Activated naive CD8-positive, alpha-beta T cell (primary cell): ENCODE measurements around the gene GSN.

Source experiments
- H3K27ac Mint-ChIP-seq: one replicate; pipeline ENCODE4 v1.8.0; 2021; ENCODE audit warnings: mixed read lengths
- H3K27me3 Mint-ChIP-seq: one replicate; pipeline ENCODE4 v1.8.0; 2021; ENCODE audit warnings: mixed read lengths
- H3K36me3 Mint-ChIP-seq: one replicate; pipeline ENCODE4 v1.8.0; 2021; ENCODE audit warnings: mixed read lengths
- H3K4me1 Mint-ChIP-seq: one replicate; pipeline ENCODE4 v1.8.0; 2021; ENCODE audit warnings: low read depth, mixed read lengths
- H3K4me3 Mint-ChIP-seq: one replicate; pipeline ENCODE4 v1.8.0; 2021; ENCODE audit warnings: mild to moderate bottlenecking, mixed read lengths
- H3K9me3 Mint-ChIP-seq: one replicate; pipeline ENCODE4 v1.8.0; 2021; ENCODE audit warnings: low read depth, mixed read lengths

Gene GSN

DNA sequence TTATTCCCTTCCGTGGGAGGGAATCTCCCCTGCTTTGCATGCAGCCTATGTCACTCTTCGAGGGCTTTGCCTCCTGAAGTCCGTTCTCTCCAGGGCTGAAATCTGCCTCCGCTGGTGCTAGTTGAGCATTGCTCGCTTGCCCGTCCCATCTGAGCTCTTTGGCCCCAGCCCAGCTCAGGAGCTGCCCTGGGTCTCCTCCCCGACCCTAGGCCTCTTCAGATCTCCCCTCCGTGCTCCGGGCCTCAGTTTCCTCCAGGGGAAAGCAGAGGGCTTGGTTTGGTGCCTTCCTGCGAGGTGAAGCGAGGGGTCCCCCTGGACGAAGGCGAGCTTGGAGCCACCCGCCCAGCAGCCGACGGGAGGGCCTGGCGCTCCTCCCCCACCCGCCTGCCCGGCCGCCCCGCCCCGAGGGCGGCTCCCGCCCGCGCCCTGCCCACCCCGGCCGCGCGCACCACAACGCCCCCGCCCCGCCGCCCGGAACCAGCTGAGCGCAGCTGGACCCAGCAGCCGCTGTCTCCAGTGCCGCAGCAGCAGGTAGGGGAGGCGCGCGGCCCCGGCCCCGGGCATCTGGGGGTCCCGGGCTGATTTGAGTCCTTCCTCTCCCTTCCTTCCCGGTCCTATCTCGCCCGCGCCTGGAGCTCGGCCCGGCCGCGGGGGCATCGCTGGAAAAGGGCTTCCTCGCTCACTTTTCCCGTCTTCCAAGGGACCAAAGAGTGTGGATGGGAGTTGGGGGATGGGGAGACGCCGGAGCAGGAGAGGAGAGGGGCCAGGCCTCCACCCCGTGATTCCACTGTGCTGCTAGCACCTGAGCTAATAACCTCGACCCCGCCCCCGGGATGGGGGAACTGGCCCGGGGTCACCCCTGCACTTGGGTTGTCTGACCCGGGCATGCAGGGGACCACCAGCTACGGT, at the start of gene GSN:
Gene GSN (plus strand): TSS at position 474 of the 909 bp plus-strand sequence. CDS start 33,810 bp downstream, outside the sequence.
- H3K27ac Mint-ChIP-seq: no peak within 1 kb of the TSS

DNA sequence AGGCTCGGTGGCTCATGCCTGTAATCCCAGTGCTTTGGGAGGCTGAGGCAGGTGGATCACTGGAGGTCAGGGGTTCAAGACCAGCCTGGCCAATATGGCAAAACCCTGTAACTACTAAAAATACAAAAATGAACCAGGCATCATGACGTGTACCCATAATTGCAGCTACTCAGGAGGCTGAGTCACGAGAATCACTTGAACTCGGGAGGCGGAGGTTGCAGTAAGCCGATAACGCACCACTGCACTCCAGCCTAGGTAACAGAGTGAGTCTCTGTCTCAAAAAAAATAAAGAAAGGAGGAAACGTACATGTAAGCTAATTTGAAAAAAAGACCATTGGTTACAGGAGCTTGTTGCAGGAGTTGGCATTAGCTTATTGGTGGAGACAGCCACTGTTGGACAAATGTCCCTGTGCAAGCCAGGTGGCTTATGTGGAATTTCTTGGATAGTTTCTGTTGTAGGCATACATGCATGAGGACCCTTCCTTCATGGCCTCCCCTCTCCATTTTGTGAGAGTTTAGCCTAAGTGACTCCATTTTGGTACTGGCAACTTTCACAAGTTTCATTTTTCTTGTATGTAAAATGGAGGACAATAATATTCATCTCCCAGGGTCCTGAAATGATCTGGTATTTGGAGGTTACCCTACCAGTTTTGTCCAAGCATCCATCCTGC, 49.5 kb upstream of the GSN start:
- Mint-ChIP-seq H3K9me3 (no peaks in the 10 kb centered on the region), H3K27ac (no peak overlapping the region), H3K4me3 (no peak overlapping the region), H3K27me3 (no peaks in the 10 kb centered on the region), H3K36me3 (peaks cover 10% of the 10 kb centered on the region), H3K4me1 (no peaks in the 10 kb centered on the region)

More for the DNA sequence above, at the start of gene GSN:
- H3K4me1 Mint-ChIP-seq: peaks cover 15% of the 10 kb centered on the region
- no peaks in the 10 kb centered on the region for H3K9me3 Mint-ChIP-seq
- peak within 1 kb of the TSS; percentile 79 for H3K4me3 Mint-ChIP-seq
- H3K36me3 Mint-ChIP-seq: peaks cover 8% of the 10 kb centered on the region
- H3K27me3 Mint-ChIP-seq: peaks cover 1% of the 10 kb centered on the region

DNA sequence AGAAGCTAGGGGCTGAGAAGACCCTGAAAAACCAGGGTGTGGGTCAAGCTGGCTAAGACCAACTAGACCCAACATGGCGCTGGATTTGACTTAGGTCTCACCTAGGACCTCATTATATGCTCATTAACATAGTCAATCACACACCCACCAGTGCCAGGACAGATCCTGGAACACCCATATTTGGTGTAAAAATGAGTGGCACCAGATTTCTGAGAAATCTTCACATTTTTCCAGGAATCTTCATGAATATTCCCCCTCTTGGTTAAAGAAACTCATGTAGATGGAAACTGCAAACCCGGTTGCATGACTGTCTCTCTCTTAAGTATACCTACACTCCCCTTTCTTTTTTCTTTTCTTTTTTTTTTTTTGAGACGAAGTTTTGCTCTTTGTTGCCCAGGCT, 48.4 kb upstream of the GSN start:
- Mint-ChIP-seq H3K9me3 (no peaks in the 10 kb centered on the region), H3K27ac (no peak overlapping the region), H3K4me3 (no peak overlapping the region), H3K4me1 (no peaks in the 10 kb centered on the region), H3K27me3 (no peaks in the 10 kb centered on the region), H3K36me3 (peaks cover 10% of the 10 kb centered on the region)

DNA sequence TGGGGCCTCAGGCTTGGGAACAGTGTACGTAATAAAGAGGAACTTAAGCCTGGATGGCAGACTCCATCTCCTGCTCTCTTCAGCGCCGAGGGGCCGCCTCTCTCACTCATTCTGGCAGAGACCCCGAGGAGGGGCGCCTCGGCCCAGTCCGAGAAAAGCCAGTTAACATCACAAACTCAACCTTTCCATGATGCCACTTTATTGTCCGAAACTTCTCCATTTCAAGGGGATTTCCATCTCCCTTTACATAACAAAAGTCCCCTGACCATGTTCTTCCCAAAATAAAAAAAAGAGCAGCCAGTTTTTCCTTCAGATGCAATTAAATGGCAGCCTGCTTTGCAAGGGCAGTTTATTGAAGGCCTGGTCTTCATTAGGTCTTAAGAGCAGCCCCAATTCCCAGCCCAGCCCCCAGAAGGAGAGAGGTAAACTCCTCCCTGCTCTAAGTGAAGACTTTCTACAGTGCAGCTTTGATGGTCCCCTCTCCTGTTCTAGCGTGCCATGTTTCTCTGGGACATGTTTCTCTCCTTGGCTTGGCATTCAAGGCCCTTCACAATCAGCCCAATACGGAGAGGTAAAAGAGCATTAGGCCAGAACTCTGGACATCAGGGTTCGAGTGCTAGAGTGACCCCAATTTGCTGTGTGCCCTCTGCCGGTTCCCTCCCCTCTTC, 46.8 kb upstream of the GSN start:
- no peaks in the 10 kb centered on the region for H3K27me3 Mint-ChIP-seq
- H3K36me3 Mint-ChIP-seq: peaks cover 10% of the 10 kb centered on the region
- H3K27ac Mint-ChIP-seq: no peak overlapping the region

DNA sequence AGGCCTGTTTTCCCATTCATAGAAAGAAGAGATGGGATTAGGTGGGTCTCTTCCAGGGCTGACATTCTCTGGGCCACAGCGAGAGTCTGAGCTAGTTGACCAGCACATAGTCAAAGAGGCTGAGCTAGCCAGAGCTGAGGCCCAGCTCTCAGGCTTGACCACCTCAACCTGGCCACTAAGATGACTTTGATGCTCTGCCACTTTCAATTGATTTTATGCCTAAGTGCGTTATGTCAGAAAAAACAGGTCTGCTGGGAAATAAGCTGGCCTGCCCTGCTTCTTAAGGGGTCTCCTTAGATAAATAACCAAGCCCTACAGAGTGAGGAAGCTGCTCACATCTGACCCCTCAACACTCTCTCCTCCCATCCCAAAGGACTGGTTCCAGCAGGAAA, 46.3 kb upstream of the GSN start:
- H3K27ac Mint-ChIP-seq: no peak overlapping the region
- H3K36me3 Mint-ChIP-seq: peaks cover 10% of the 10 kb centered on the region
- no peaks in the 10 kb centered on the region for H3K4me1 Mint-ChIP-seq

More for the DNA sequence above, 46.8 kb upstream of the GSN start:
- Mint-ChIP-seq H3K9me3 (no peaks in the 10 kb centered on the region), H3K4me1 (no peaks in the 10 kb centered on the region), H3K4me3 (no peak overlapping the region)

DNA sequence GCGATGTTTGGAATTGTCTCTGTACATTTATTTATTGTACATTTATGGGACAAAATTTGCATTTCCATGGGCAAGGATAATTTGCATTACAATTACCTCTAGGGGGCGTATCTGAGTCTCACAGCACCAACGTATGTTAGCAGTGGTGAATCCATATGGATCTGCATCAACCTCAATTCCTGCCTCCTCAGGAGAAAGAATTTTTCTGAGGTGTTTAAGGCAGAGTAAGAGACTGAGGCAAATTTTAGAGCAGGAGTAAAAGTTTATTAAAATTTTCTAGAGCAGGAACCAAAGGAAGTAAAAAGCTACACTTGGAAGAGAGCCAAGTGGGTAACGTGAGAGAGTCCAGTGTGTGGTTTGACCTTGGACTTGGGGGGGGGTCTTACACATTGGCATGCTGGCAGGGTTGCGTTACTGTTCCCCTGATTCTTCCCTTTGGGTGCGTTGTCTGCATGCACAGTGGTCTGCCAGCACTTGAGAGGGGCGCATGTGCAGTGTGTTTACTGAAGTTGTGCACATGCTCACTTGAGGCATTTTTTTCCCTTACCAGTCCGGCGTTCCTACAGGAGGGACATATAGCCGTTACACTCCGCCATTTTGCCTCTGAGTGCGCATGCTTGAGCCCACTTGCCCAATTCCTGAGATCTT, 45.3 kb upstream of the GSN start:
- H3K9me3 Mint-ChIP-seq: no peaks in the 10 kb centered on the region
- no peak overlapping the region for H3K27ac Mint-ChIP-seq
- peaks cover 10% of the 10 kb centered on the region for H3K36me3 Mint-ChIP-seq
- H3K27me3 Mint-ChIP-seq: no peaks in the 10 kb centered on the region
- H3K4me1 Mint-ChIP-seq: no peaks in the 10 kb centered on the region
- H3K4me3 Mint-ChIP-seq: no peak overlapping the region

More for the DNA sequence above, 46.3 kb upstream of the GSN start:
- H3K27me3 Mint-ChIP-seq: no peaks in the 10 kb centered on the region
- H3K4me3 Mint-ChIP-seq: no peak overlapping the region
- no peaks in the 10 kb centered on the region for H3K9me3 Mint-ChIP-seq

DNA sequence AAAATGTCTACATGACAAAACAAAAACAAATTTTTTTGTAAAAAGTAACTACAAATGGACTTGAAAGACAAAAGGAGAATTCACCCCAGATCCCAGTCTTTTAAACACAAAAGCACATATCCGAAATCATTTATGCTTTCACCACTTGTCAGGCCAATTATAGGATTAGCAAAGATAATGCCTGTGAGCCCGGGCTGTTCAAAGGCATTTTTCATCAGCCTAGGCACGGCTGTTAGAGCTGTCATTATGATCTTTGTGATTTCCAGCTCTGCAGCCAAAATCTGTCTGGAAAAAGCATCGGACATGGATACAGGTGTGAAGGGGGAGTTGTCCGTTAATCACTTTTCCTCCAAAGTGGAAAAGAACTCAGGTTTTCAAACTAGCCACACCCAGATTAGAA, 42.7 kb upstream of the GSN start:
- Mint-ChIP-seq H3K27ac (no peak overlapping the region), H3K9me3 (no peaks in the 10 kb centered on the region), H3K4me3 (no peak overlapping the region), H3K36me3 (peaks cover 2% of the 10 kb centered on the region), H3K4me1 (no peaks in the 10 kb centered on the region), H3K27me3 (no peaks in the 10 kb centered on the region)

DNA sequence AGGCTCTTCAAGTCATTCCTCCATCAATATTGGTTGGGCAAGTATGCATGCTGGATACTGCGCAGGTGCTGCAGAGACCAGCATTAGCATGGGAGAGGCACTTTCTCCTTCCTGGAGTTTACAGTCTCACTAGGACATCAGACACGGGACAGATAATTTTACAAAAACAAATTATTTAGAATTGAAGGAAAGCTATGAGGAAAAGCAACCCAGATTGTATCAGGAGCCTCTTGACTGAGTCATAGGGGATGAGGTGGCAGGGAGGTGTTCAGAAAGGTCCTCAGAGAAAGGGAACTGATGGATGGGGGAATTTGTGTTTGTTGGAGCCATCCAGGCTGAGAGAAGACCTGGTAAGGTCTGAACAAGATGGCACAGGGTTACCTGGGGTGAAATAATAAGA, 41.8 kb upstream of the GSN start:
- Mint-ChIP-seq H3K27me3 (no peaks in the 10 kb centered on the region), H3K4me3 (no peak overlapping the region), H3K4me1 (no peaks in the 10 kb centered on the region), H3K36me3 (peaks cover 4% of the 10 kb centered on the region), H3K27ac (no peak overlapping the region), H3K9me3 (no peaks in the 10 kb centered on the region)

DNA sequence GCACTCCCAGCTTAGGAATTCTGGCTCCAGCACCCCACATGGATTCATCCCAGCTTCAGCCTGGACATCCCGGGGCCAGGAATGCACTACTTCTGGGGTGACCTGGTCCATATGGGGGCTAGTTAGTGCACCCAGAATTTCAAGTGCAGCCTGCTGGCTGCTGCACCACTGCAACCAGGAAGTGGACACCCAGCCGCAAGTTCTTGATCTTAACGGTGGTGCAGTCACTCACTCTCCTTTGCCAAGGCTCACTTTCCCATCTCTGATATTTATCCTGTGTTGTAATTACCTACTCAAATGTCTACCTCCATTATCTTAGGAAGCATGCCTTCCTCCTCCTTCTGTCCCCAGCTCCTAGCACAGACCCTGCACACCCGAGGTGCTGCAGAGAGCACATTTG, 40.1 kb upstream of the GSN start:
- no peak overlapping the region for H3K4me3 Mint-ChIP-seq
- H3K9me3 Mint-ChIP-seq: no peaks in the 10 kb centered on the region
- H3K27me3 Mint-ChIP-seq: no peaks in the 10 kb centered on the region
- peaks cover 11% of the 10 kb centered on the region for H3K36me3 Mint-ChIP-seq
- no peaks in the 10 kb centered on the region for H3K4me1 Mint-ChIP-seq
- no peak overlapping the region for H3K27ac Mint-ChIP-seq

DNA sequence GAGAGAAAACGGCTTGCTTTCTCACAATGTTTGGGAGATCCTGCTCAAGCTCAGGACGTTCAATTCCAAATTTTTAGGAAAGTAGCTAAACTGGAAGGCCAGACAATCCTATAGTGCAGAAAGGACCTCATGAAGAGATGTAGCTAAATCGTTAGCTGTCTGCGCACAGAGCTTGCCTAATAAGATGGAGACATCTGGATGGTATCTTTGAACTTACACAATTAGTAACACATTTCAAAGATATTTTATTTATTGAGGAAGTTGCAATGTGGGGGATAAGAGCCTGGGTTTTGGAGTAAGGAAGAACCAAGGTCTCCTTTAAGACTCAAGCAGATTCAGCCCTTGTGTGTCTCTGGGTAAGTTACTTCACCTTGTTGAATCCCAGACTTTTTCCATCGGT, 37.7 kb upstream of the GSN start:
- Mint-ChIP-seq H3K4me3 (no peak overlapping the region), H3K27ac (no peak overlapping the region), H3K9me3 (no peaks in the 10 kb centered on the region), H3K4me1 (no peaks in the 10 kb centered on the region), H3K36me3 (peaks cover 16% of the 10 kb centered on the region), H3K27me3 (no peaks in the 10 kb centered on the region)

DNA sequence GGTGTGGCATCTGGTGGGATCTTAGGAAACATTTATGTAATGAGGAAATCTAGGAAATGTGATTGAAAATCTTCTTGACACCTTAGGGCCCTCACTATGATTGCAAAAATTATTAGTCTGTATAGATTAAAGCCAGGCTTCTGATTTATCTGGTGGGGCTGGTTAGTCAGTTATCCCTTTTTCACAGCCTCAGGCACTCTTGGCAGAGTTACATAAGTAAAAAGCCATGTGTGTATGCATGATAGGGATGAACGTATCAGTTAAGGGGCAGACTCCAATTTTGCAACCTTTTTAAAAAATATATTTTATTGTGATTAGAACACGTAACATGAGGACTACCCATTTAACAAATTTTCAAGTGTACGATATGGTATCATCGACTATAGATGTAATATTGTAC, 35.7 kb upstream of the GSN start:
- H3K27me3 Mint-ChIP-seq: no peaks in the 10 kb centered on the region
- no peaks in the 10 kb centered on the region for H3K4me1 Mint-ChIP-seq
- H3K36me3 Mint-ChIP-seq: peaks cover 20% of the 10 kb centered on the region
- H3K27ac Mint-ChIP-seq: no peak overlapping the region
- no peaks in the 10 kb centered on the region for H3K9me3 Mint-ChIP-seq
- H3K4me3 Mint-ChIP-seq: no peak overlapping the region

DNA sequence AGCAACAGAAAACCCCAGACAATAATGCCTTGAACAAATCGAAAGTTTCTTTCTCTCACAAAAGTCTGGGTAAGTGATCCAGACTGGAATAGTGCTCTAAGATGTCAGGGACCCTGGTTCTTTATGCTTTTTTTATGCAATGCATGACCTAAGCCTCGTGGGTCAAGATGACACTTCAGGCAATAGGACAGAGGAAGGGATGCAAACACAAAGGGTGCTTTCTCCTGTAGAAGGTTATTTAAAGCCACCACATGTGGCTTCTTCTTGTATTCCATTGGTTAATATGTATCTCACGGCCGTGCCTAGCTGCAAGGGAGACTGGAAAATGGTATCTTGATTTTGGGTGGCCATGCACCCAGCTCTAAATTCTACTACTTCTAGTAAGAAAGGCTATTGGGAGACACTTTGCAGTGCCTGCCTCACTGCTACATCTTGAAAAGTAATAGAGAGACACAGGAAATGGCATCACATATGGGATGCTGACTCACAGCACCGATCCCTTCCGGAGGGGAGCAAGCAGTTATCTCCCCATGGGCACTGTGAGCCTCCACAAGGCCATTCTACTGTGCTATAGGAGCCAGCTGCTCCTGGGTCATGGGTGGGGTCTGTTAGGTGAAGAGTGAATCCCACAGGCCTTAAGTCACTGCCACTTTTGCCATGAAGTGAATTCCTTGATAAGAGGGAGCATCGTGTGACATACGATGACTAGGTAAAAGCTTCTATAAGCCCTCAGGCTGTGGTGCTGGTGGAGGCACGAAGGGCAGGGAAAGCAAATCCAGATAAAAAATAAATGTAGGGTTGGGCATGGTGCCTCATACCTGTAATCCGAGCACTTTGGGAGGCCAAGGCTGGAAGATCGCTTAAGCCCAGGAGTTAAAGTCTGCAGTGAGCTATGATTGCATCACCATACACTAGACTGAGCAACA, 33.8 kb upstream of the GSN start:
- Mint-ChIP-seq H3K27ac (no peak overlapping the region), H3K36me3 (peaks cover 23% of the 10 kb centered on the region), H3K27me3 (no peaks in the 10 kb centered on the region), H3K9me3 (no peaks in the 10 kb centered on the region), H3K4me1 (no peaks in the 10 kb centered on the region), H3K4me3 (no peak overlapping the region)

DNA sequence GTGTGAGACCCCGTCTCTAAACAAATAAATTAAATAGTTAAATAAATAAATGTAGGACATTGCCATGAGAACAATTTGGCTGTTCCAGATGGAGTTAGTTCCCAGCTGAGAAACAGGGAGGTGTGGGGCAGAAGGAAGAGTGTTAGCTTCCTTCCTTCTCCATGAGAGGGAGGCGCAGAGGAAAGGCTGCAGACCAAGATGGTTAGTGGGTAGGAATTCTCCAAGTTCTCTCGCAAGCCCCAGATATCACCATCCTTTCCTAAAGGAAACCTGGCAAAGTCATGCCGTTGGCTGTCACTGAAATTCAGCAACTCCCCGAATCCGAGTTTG, 33.2 kb upstream of the GSN start:
- no peak overlapping the region for H3K4me3 Mint-ChIP-seq
- no peaks in the 10 kb centered on the region for H3K9me3 Mint-ChIP-seq
- H3K27me3 Mint-ChIP-seq: no peaks in the 10 kb centered on the region
- H3K4me1 Mint-ChIP-seq: no peaks in the 10 kb centered on the region
- H3K36me3 Mint-ChIP-seq: peaks cover 23% of the 10 kb centered on the region
- no peak overlapping the region for H3K27ac Mint-ChIP-seq

DNA sequence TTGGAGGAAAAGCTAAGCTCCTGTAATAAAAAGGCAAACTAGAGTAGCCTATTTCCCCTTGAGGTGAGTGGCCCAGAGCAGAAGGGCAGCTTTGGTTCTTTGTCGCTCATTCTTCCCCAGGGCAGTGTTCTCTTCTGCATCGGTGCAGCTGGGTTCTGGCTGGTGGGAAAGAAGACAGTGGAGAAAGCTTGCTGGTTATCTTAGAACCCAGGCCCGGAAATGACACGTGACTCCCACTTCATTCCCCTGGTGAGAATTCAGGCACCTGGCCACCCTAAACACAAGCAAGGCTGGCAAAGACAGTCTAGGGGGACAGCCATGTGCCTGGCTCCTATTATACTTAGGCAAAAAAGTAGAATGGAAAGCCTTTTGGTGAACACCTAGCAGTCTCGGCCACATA, 32.5 kb upstream of the GSN start:
- no peaks in the 10 kb centered on the region for H3K27me3 Mint-ChIP-seq
- no peak overlapping the region for H3K4me3 Mint-ChIP-seq
- H3K9me3 Mint-ChIP-seq: no peaks in the 10 kb centered on the region
- no peaks in the 10 kb centered on the region for H3K4me1 Mint-ChIP-seq
- peaks cover 28% of the 10 kb centered on the region for H3K36me3 Mint-ChIP-seq
- H3K27ac Mint-ChIP-seq: no peak overlapping the region
